Gastrocnemius medialis (tissue), 4 donors: Measurements from ENCODE around the gene POC5. TPM values are rescaled to one million over a fixed set of nuclear protein-coding genes. Genes with fewer than 3 reads are reported as not detected.

Experiments used
- ATAC-seq, 2 donors: fragments of 150-250 bp; one replicate each; pipeline ENCODE4 v1.9.1; 2016
- DNase-seq, 2 donors: peaks; one replicate each; pipeline ENCODE4 v3.0.0-alpha.2; 2019
- H3K27ac ChIP-seq, 4 donors: fragments of 200-600 bp; sonication (generic); 1 replicate in 1 of 4; 2 replicates in 3 of 4; pipeline ENCODE4 v1.5.1; 2016 to 2018; ENCODE audit warnings: mild to moderate bottlenecking in 2 of 4, moderate library complexity in 1 of 4
- H3K27me3 ChIP-seq, 3 donors: fragments of 200-600 bp; sonication (generic) in 2 of 3; 1 replicate in 1 of 3; 2 replicates in 2 of 3; pipeline versions ENCODE4 v1.5.1 to v1.6.0; 2016 to 2019; ENCODE audit warnings: mild to moderate bottlenecking in 1 of 3, moderate library complexity in 1 of 3
- H3K36me3 ChIP-seq, 2 donors: fragments of 200-600 bp; sonication (generic) in 1 of 2; one replicate each; pipeline ENCODE4 v1.5.1; 2017 to 2018
- H3K4me1 ChIP-seq, 2 donors: fragments of 200-600 bp; sonication (generic) in 1 of 2; one replicate each; pipeline ENCODE4 v1.5.1; 2016 to 2017; ENCODE audit warnings: mild to moderate bottlenecking in 2 of 2
- H3K4me3 ChIP-seq, 4 donors: fragments of 200-600 bp; sonication (generic) in 3 of 4; 1 replicate in 1 of 4; 2 replicates in 3 of 4; pipeline ENCODE4 v1.5.1; 2016 to 2019; ENCODE audit warnings: mild to moderate bottlenecking in 2 of 4
- H3K9me3 ChIP-seq, 3 donors: fragments of 200-600 bp; sonication (generic) in 2 of 3; 1 replicate in 1 of 3; 2 replicates in 2 of 3; pipeline ENCODE4 v1.5.1; 2016 to 2019
- POLR2A ChIP-seq, 2 donors: fragments of 450-650 bp; IDR thresholded peaks; one replicate each; pipeline ENCODE4 v1.6.1; 2017; ENCODE audit warnings: antibody characterized with exemption in 2 of 2, mild to moderate bottlenecking in 2 of 2, moderate library complexity in 2 of 2
- in situ Hi-C, 4 donors: fragments of 200-750 bp; cut with MboI; loops; one replicate each; pipeline versions ENCODE4 v1.15.0 to v1.8.0; 2017; ENCODE audit warnings: low sequenced_read_pairs in 4 of 4
- intact Hi-C: fragments of 100-400 bp; cut with DNase I; formaldehyde crosslinking; loops from one replicate; pipeline ENCODE4 v1.15.1; 2023; ENCODE audit warnings: low total_unique reads
- total RNA-seq, 4 donors: library from RNA; depleted of rRNA; stranded (reverse); fragments of >200 nt; gene quantifications; one replicate each; pipeline versions ENCODE4 v1.1.0 to v1.2.3, GENCODE V29; 2016
- TF ChIP-seq, protein P1 (sequence below), 5 experiments: fragments of 450-650 bp in 3 of 5; fragments of 200-600 bp in 2 of 5; sonication (generic) in 2 of 5; IDR thresholded peaks in 4 of 5; conservative IDR thresholded peaks in 1 of 5; 1 replicate in 4 of 5; 2 replicates in 1 of 5; pipeline ENCODE4 v1.5.1; 2016 to 2019; ENCODE audit warnings: antibody characterized with exemption in 5 of 5, mild to moderate bottlenecking in 3 of 5, moderate library complexity in 3 of 5

POC5 gene
- total RNA-seq, 4 donors from 2014 or later: 4.1 to 7.3 (median 5.4) TPM

DNA sequence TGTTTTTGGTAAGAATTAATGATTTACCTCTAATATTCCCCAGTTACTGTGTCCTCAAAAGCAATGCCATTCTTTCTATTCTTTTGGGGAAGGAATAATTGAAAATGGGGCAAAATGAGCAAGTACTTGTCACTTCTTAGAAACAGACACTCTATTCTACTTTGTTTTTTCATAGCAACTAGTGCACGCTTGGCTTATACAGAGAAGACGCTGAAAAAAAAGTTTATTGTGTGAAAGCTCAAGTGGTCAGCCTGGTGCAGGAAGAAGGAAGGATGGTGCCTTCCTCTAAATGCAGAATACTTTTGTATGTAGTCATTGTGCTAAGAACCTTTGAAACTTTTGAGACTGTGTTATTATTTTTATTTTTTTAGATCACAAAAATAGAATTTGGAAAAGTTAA lies 76.4 kb downstream of the POC5 start:
- no peak for DNase-seq
- no peak for ATAC-seq
- in situ Hi-C loops: no loop called here
- no peak for TF ChIP-seq POLR2A (IDR thresholded peaks at IDR 0.05)
- TF ChIP-seq, protein P1, sequence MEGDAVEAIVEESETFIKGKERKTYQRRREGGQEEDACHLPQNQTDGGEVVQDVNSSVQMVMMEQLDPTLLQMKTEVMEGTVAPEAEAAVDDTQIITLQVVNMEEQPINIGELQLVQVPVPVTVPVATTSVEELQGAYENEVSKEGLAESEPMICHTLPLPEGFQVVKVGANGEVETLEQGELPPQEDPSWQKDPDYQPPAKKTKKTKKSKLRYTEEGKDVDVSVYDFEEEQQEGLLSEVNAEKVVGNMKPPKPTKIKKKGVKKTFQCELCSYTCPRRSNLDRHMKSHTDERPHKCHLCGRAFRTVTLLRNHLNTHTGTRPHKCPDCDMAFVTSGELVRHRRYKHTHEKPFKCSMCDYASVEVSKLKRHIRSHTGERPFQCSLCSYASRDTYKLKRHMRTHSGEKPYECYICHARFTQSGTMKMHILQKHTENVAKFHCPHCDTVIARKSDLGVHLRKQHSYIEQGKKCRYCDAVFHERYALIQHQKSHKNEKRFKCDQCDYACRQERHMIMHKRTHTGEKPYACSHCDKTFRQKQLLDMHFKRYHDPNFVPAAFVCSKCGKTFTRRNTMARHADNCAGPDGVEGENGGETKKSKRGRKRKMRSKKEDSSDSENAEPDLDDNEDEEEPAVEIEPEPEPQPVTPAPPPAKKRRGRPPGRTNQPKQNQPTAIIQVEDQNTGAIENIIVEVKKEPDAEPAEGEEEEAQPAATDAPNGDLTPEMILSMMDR (IDR thresholded peaks at IDR 0.05 in 4 of 5, conservative IDR thresholded peaks at IDR 0.05 in 1 of 5): no peak
- H3K4me3 ChIP-seq: no peak overlapping the region
- no peaks in the 10 kb centered on the region for H3K36me3 ChIP-seq
- H3K9me3 ChIP-seq: no peaks in the 10 kb centered on the region
- no peaks in the 10 kb centered on the region for H3K27me3 ChIP-seq
- H3K4me1 ChIP-seq: no peaks in the 10 kb centered on the region
- no peak overlapping the region for H3K27ac ChIP-seq
- intact Hi-C loops: no loop called here

DNA sequence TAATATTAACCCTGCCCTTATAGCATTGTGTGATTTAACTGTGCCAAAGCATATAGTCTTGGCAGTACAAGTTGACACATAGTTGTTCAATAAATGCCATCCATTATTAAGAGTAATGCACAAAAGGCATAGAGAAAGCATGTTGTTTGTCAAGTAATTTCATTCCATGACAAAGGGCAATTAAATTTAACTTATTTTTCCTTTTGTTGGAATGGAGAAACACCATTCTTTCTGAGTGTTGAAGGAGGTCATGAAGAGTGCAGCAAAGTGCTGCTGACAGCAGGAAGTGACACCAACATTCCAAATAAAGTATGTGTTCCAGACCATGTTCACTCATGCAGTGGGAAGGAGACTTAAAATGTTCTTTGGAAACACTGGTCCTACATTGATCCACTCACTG lies 76.8 kb downstream of the POC5 start:
- Histone ChIP-seq H3K9me3 (no peaks in the 10 kb centered on the region), H3K36me3 (no peaks in the 10 kb centered on the region), H3K27me3 (no peaks in the 10 kb centered on the region), H3K27ac (no peak overlapping the region), H3K4me1 (no peaks in the 10 kb centered on the region), H3K4me3 (no peak overlapping the region)
- no peak for ATAC-seq
- TF ChIP-seq POLR2A (IDR thresholded peaks at IDR 0.05): no peak
- TF ChIP-seq, protein P1 (IDR thresholded peaks at IDR 0.05 in 4 of 5, conservative IDR thresholded peaks at IDR 0.05 in 1 of 5): no peak
- no peak for DNase-seq
- in situ Hi-C loops: no loop called here
- intact Hi-C loops: no loop called here

DNA sequence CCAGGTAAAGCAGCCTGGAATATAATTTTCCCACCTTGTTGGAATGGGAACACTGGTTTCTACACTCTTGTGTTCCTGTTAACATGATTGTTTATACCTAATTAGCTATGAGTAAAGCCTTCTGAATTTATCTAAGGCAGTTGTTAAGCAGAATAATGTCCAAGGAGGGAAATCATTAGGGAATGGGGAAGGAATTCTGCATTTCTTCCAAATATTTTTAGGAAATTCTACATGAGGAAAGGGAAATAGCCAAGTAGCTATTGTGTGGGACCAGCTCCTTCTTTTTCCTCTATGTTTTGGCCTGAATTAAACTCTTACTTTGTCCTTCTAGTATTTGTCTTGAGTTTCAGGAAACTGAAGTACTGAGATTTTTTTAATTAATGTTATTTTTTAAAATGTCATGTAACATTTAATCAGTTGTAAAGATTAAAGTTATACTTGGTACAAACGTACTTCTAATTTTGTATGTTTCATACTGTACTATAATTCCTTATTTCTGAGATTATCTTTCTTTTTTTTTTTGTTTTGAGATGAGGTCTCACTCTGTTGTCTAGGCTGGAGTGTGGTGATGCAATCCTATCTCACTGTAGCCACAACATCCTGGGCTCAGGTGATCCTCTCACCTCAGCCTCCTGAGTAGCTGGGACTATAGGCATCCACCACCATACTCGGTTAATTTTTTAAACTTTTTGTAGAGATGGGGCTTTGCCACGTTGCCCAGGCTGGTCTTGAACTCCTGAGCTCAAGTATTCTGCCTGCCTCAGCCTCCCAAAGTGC lies 77.5 kb downstream of the POC5 start:
- TF ChIP-seq, protein P1 (IDR thresholded peaks at IDR 0.05 in 4 of 5, conservative IDR thresholded peaks at IDR 0.05 in 1 of 5): no peak
- no peak for TF ChIP-seq POLR2A (IDR thresholded peaks at IDR 0.05)
- H3K27me3 ChIP-seq: no peaks in the 10 kb centered on the region
- ATAC-seq (no peak), DNase-seq (no peak)
- H3K4me3 ChIP-seq: no peak overlapping the region
- no peaks in the 10 kb centered on the region for H3K36me3 ChIP-seq
- no peaks in the 10 kb centered on the region for H3K4me1 ChIP-seq
- H3K9me3 ChIP-seq: no peaks in the 10 kb centered on the region
- in situ Hi-C loops: no loop called here
- intact Hi-C loops: no loop called here
- H3K27ac ChIP-seq: no peak overlapping the region

DNA sequence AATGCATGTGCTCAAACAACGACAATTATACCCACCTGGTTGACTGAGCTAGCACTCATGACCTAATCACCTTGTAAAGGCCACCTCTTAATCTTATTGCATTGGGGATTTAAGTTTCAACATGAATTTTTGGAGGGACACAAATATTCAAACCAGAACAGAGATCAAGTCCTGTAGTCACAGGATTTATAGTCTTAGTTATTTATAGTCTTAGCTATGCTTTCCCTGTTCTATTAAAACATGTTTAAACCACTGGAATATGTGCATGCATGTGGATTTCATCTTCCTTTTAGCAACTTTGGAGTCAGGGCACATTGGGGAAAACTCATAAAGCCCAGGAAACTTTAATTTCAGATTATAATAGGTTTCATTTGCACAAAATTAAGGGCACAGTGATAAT lies 79.3 kb downstream of the POC5 start:
- Histone ChIP-seq H3K4me3 (no peak overlapping the region), H3K4me1 (no peaks in the 10 kb centered on the region), H3K27me3 (no peaks in the 10 kb centered on the region), H3K36me3 (no peaks in the 10 kb centered on the region), H3K9me3 (no peaks in the 10 kb centered on the region), H3K27ac (no peak overlapping the region)
- TF ChIP-seq, protein P1 (IDR thresholded peaks at IDR 0.05 in 4 of 5, conservative IDR thresholded peaks at IDR 0.05 in 1 of 5): no peak
- TF ChIP-seq POLR2A (IDR thresholded peaks at IDR 0.05): no peak
- ATAC-seq (no peak), DNase-seq (no peak)
- in situ Hi-C loops: no loop called here
- intact Hi-C loops: no loop called here

- in situ Hi-C loops (no loop called here), intact Hi-C loops (no loop called here)
- Histone ChIP-seq H3K4me3 (no peak overlapping the region), H3K27ac (no peak overlapping the region), H3K9me3 (no peaks in the 10 kb centered on the region), H3K4me1 (no peaks in the 10 kb centered on the region), H3K36me3 (no peaks in the 10 kb centered on the region), H3K27me3 (no peaks in the 10 kb centered on the region)
- DNase-seq: no peak
- TF ChIP-seq, protein P1 (IDR thresholded peaks at IDR 0.05 in 4 of 5, conservative IDR thresholded peaks at IDR 0.05 in 1 of 5): no peak
- no peak for TF ChIP-seq POLR2A (IDR thresholded peaks at IDR 0.05)
- ATAC-seq: no peak
Observed at GRCh38 chr5:75632321-75632720, 84.9 kb downstream of the POC5 start.
